Measurements from ENCODE around the gene XPNPEP2.
A peak's percentile ranks its signal among the peaks of the same experiment; 100 is the strongest.
"Not testable (repeated sequence)": the region's sequence is repeated elsewhere in the genome, so short reads cannot be mapped to it uniquely, and the experiment has no call there.

The XPNPEP2 gene

DNA sequence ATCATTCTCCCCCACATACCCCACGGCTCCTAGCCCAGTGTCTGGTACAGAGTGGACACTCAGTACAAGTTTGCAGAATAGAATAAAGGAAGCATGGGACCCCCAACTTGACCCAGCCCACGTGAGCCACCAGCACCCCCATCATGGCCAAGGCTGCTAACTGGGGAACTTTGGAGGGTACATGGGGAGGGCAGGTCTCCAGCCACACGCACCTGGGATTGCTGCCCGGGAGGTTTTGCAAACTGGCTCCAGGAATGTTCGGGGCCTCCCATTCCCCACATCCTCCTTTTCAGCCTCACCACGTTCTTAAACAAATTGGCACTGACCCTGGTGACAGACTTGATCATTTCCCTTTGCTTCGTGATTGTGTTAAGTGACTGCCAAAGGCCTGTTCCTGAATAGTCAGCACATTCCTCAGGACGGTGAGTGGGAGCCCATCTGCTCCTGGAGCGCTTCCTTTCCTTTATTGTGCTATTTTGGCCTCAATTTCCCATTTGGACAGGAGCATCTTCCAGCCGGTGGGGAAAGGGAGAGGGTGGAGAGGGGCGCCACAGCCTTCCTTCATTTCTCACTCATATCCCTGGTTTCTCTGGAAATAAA, 18.7 kb upstream of the XPNPEP2 start:
- DNase-seq (ENCODE audit: low read depth): no peak

DNA sequence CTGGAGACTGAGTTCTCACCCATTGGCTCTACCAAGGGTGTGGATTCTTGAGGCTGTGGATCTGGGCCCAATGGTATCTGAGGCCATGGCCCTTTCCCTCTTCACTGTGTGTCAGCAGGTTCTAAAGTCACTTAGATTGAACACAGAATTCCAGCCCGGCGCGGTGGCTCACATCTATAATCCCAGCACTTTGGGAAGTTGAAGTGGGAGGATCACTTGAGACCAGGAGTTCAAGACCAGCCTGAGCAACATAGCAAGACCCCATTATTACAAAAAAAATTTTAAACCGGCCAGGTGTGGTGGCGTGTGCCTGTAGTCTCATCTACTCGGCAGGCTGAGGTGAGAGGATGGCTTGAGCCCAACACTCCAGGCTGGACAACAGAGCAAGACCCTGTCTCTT, 18.0 kb upstream of the XPNPEP2 start:
- no peak for DNase-seq (ENCODE audit: low read depth)

DNA sequence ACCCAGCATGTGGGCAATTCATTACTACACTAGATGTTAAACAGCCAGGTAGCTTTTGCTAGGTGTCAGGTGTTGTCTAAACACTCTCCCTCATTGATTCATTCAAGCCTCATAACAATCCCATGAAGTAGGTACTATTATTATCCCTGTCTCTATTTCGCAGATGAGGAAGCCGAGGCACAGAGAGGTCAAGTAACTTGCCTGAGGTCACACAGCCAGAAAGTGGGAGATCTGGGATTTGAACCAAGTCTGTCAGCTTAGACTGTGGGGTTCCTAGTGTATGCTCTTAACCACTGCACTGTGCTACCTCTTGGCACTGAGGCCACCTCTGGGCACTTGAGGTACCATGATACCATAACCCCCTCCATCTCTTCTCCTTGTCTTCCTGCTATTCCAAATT, 17.4 kb upstream of the XPNPEP2 start:
- no peak for DNase-seq (ENCODE audit: low read depth)

DNA sequence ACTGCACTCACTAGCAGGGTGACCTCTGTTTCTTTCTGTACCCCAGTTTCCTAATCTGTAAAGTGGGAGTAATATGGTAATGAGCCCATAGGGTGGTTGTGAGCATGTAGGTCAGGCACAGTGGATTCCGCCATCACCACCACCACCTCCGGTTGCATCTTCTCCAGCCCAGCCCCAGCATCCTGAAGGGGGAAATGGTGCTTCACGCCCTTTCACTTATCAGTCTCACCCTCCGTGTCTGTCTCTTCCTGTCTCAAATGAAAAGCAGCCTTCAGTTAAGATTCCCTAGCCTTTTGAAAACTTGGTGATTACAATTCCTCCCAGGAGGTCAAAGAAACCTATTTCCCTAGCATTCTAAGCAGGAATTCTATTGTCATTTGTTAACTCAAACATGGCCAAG, 16.9 kb upstream of the XPNPEP2 start:
- no peak for DNase-seq (ENCODE audit: low read depth)

DNA sequence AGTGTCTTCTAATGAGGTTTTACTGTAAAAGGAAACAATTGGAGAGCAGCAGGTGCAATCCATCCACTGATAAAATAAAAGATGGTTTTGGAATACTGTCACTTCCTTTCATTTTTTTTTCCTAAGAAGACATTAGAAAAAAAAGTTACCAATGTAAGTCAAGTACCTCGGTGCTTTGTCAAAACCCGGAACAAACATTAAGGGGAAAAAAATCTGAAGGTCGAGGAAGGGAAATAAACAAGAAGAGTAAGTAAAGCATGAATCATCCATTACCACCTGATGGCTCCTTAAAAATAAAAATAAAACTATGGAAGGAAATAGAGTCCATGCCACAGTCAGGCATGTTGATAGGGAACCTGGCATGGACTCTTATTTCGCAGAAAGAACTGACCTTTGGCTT, 15.3 kb upstream of the XPNPEP2 start:
- DNase-seq (ENCODE audit: low read depth): no peak

DNA sequence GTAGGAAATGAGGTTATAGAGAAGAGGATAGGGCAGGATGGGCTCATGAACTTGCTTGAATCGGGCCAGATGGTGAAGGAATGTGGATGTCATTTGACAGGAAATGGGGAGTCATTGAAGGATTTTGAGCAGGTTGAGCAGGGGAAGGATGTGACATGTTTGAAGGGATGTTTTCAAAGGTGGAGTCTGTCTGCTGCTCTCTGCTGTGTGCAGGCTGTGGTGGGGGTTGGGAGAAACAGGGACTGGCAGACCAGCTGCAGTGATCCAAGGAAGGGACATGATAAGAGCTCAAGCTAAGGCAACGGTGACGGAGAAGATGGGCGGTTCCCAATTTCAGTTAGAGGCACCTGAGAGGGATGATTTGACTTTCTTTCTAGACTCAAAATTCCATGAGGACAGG, 14.0 kb upstream of the XPNPEP2 start:
- no peak for DNase-seq (ENCODE audit: low read depth)

DNA sequence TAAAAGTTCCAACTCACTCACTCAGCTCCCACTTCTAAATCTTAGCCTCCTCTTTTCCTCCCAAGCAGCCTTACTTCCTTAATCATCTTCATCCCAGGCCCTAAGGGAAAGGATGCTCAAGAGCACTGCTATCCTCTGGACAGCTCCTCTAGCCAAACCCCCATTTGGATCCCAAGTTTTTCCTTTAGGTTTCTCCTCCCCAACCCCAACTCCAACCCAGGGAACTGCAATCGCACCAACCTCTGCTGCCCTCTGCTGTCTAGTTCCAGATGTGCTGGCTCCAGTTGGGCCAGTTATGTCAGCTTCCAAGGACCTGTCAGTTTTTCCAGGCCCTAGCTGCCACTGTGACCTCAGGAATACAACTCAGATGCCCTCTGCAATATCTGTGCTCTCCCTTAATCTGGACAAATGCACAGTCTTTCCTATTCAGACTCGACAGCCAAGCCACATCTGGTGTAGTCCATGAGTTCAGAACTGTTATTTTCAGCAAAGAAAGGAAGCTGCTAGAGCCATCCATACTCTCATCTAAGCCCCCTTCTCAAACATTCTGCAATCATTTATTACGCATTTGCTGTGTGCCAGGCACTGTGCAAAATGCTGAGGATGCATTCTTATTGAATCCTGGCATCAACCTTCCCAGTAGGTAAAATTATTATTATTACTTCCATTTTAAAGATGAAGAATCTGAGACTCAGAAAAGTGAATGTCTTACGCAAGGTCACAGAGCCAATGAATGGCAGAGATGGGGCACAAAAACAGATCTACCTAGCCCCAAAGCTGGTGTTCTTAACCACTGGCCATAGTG, 12.3 kb upstream of the XPNPEP2 start:
- peak; percentile 18 for DNase-seq (ENCODE audit: low read depth)

DNA sequence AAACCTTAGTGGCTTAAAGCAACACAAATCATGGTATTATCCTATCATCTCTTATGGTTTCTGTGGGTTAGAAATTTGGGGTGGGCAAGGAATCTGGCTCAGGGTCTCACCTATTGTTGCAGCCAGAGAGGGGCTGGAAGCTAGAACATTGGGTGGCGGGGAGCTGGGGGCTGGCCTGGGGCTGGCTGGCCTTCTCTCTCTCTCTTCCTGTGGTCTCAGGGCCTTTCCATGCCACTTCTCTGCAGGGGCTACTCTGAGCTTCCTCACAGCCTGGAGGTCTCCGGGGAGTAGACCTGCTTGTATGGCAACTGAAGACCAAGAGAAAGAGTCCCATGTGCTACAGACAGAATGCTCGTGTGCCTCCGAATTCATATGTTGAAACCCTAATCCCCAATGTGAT, 10.7 kb upstream of the XPNPEP2 start:
- DNase-seq (ENCODE audit: low read depth): no peak

DNA sequence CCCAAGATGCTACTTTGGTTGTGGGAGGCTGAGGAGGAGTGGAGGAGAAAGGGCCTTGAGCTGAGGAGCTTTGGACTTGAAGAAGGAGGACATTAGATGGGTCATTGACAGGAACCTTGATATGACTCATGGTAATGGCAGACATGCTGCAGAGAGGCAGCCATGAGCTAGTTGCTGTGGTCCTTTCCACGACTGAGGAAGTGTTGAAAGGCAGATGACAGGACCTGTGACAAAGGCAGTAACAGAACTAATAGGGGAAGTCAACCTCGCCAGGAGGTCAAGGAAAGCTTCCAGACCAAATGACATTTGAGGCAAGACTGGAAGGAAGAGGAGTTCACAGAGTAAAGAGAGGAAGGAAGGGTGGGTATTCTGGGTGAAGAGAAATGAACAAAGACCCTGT, 7.6 kb upstream of the XPNPEP2 start:
- DNase-seq (ENCODE audit: low read depth): no peak

DNA sequence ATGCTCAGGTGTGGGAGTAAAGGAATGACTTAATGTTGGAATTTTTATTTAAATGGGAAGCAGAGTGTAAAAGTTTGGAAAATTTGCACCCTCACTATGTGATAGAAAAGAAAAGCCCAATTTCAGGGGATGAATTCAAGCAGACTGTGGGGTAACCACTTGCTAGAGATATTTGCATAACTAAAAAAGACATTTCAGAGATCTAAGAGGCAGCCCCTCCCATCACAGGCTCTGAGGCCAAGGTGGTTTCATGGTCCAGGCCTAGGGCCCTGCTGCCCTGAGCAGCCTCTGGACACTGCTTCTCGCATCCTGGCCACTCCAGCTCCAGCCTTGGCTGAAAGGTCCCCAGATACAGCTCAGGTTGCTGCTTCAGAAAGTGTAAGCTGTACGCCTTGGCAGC, 5.9 kb upstream of the XPNPEP2 start:
- DNase-seq (ENCODE audit: low read depth): no peak

DNA sequence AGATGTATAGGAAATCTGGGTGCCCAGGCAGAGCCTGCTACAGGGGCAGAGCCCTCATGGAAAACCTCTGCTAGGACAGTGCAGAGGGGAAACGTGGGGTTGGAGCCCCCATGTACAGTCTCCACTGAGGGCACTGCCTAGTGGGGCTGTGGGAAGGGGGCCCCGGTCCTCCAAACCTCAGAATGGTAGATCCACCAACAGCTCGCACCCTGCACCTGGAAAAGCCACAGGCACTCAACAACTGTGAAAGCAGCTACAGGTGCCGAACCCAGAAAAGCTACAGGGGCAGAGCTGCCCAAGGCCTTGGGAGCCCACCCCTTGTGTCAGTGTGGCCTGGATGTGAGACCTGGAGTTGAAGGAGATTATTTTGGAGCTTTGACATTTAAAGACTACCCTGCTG, 5.4 kb upstream of the XPNPEP2 start:
- no peak for DNase-seq (ENCODE audit: low read depth)

DNA sequence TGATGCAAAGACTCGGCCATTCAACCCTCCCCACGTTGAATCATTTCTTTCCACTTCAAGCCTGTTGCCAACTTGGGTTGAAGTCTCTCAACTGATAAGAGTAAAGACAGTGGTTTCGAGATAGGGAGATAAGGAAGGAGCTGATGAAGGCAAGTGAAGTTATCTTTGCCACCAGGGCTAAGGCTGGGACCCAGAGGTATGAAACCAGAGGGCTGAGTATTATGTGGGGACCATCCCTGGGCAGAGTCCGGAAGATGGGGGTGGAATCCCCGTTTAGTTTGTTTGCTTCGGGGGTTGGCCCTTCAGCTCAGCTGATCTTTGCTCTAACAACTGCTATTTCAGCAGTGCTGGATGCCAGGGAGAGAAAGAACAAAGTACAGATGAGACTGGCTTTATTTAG, 2.3 kb upstream of the XPNPEP2 start:
- no peak for DNase-seq (ENCODE audit: low read depth)

DNA sequence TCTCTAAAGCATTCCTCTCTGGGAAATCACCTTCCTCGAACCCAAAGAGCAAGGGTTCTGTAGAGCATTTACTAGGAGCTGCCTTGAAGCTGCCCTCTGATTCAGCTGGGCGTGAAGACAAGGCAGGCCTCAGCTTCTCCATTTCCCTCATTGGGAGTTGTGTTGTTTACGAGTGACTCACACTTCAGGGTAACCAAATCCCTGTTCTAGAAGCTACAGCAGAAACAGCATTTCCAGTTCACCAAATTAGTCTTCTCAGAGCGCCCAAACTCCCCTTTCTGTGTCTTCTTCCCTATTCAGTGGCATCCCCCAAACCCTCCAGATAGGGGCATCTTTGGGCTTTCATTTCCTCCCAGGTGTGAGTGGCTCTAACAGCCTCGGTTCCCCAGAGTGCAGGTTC, 863 bp upstream of the XPNPEP2 start:
- DNase-seq (ENCODE audit: low read depth): no peak

DNA sequence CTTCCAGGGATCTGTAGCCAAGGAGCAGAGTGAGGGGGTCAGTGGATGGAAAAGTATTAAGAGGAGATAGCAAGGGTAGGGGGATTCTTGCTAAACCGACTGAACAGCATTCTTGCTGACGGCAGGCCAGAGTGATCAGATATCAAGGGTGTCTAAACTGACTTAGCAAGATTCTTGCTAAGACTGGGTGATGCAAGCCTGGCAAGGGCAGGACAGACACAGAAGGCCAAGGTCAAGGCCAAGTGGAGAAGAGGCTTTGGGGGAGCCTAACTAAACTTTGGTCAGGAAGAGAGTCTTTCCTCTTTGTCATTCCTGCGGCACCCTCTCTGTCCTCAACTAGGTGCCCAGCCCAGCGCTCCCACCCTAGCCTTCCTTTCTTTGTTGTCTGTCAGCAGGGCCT, 799 bp downstream of the XPNPEP2 start:
- DNase-seq (ENCODE audit: low read depth): no peak

DNA sequence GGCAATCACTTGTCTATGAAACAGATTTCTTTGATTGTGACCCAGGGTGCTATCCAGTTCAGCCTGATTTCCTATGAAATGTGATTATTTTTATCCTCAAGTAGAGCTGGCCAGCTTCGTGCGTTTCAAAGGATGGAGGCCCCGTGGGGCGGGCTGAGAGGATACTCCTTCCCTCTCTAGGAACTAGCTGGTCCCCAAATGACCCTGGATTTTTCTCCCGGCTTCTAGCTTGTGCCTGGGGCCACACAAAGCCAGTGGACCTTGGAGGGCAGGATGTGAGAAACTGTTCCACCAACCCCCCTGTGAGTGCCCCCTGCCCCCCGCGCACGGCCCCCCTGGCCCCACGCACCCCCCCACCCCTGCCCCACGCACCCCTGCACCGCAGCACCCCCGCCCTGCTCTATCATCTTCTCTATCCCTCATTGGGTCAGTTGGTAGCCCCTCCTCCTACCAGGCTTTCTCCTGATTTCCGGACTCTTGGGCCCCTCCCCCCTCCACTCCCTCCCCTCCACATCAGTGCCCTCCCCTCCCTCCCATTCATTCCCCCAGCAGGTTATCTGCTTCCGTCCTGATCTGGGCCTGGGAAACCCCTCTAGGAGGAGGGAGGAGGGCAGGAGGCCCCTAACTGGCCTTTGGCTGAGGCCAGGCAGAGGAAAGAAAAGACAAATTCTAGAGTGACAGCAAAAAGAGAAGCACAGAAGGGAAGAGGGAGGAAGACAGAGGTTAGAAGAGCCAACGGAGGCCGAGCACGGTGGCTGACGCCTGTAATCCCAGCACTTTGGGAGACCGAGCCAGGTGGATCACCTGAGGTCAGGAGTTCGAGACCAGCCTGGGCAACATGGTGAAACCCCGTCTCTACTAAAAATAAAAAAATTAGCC, 3.3 kb downstream of the XPNPEP2 start:
- no peak for DNase-seq (ENCODE audit: low read depth)

DNA sequence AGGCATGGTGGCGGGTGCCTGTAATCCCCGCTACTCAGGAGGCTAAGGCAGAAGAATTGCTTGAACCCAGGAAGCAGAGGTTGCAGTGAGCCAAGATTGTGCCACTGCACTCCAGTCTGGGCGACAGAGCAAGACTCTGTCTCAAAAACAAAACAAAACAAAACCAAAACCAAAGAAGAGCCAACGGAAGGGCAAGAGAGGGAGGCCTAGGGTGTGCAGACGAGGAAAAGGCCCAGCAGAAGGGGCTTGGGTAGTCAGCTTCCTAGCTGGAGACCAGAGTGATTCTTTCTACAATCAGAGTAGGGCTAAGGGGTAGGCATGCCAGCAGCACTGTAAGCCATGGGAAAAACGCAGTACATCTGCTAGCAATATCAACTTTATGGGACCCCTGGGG, 4.0 kb downstream of the XPNPEP2 start:
- DNase-seq (ENCODE audit: low read depth): not testable (repeated sequence)

DNA sequence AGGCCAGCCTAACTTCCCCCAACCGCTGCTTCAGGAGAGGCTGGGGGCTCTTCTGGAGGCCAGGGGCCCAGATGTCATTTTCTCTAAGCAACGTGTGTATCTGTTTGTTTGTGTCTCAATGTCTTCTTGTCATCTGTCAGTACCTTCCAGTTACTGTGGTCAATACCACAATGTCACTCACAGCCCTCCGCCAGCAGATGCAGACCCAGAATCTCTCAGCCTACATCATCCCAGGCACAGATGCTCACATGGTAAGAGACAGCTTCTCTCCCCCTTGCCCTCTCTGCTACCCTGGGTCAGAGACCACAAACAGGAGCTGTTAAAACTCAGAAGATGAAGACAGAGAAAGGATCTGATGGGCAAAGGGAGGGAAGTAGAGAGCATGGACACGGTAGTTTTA, 5.0 kb downstream of the XPNPEP2 start:
- no peak for DNase-seq (ENCODE audit: low read depth)

DNA sequence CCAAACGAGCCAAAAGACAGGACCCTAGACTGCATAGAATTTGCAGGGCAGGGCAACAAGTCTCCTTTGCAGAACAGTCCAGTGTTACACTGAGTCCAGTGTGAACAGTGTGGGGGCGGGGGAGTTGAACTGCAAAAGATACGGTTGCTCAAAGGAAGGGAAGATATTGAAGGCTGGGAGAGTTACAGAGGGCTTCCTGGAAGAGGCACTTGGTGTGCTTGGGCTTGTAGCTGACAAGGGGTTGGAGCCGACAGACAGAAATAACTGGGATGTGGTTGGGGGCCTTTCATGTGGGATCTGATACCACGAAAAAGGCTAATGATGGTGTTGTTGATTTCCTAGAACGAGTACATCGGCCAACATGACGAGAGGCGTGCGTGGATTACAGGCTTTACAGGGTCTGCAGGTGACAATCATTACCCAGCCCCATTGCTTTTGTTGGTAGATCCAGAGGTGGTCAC, 6.1 kb downstream of the XPNPEP2 start:
- DNase-seq (ENCODE audit: low read depth): no peak

DNA sequence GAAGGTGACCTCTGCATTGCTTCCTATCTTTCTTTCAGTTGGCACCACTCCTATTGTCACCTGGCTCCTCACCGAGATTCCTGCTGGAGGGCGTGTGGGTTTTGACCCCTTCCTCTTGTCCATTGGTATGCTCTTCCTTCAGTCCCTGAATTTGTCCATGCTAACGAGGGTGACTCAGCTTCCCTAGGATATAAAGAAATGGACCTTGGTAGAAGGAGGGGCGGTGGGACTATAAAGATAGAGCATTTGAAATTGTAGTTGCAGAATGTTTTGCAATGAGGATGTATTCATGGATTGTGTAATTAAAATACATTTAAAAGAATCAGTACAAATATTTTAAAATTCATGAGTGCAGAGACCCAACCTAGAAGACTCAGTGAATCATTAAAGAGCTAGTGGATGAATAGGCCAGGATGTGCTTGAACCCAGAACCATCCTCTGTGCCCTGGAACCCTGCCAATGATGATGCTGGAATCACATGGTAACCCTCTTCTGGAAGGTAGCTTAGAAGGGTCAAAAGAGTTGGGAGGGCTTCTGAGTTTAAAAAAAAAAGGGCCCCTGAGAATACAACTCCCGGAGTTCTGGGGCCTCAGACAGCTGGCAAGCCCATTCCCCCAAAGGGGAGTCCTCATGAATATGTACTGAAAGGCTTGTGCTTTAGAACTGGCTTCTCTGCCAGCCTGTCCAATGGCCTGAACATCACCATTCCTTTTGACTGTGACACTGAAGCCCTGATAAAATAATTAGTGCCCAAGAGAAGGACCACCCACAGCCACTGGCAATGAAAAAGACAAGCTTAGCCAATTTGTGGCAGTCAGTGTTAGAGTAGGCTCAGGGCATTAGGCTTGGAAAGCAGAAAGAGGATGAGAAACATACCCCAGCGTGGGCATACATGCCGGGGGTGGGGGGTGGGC, 8.0 kb downstream of the XPNPEP2 start:
- DNase-seq (ENCODE audit: low read depth): no peak

DNA sequence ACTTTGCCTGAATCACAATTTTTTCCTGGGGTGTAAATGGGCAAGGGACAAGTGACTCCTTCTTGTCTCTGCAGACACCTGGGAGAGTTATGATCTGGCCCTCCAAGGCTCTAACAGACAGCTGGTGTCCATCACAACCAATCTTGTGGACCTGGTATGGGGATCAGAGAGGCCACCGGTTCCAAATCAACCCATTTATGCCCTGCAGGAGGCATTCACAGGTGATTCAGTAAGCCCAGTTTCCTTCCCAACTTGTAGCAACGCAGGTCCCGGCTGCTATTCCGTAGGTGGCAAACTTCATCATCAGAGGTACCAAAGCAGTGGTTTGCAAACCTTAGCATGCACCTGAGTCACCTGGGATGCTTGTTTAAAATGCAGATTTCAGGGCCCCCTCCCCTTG, 8.8 kb downstream of the XPNPEP2 start:
- no peak for DNase-seq (ENCODE audit: low read depth)

DNA sequence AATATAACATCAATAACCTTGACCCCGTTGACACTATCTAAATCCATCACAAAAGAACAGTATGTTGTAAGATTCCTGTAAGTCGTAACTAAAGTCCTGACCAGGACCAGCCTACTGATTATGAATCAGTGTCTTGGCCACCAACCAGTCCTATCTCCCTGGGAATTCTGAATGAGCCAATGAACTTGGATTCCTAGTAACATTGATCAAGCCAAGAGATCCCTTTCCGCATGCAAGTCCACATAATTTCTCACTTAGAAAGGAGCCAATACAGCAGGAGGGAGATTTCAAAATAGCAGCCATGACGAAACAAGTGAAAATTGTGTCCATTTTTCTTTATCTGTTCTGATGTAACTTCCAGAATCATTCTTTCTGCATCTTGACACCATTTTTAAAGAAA, 9.5 kb downstream of the XPNPEP2 start:
- peak; percentile 47 for DNase-seq (ENCODE audit: low read depth)

DNA sequence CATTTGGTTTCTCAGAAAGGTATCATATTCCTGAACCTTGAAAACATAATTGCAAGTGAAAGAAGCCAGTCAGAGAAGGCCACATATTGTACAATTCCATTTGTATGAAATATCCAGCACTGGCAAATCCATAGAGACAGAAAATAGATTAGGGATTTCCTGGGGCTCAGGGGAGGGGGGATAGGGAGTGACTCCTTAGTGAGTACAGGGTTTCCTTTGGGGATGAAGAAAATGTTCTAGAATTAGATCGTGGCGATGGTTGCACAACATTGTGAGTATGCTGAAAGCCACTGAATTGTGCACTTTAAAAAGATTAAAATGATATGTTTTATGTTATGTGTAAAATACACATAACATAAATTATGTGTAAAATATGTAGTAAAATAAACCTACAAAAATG, 10.3 kb downstream of the XPNPEP2 start:
- no peak for DNase-seq (ENCODE audit: low read depth)

Data from HS-5 (cell line).